ES-I3 (cell line): ENCODE measurements around the gene LRIG1.

ENCODE experiments used
- H3K36me3 ChIP-seq: 2 replicates; pipeline ENCODE4 v1.6.1; 2013; ENCODE audit warnings: mild to moderate bottlenecking, low read length, control low read depth, moderate library complexity; ENCODE audit not compliant: insufficient read depth
- H3K4me1 ChIP-seq: 2 replicates; pipeline ENCODE4 v1.6.1; 2013; ENCODE audit warnings: mild to moderate bottlenecking, control low read depth, low read length; ENCODE audit not compliant: insufficient read depth
- H3K9ac ChIP-seq: 2 replicates; pipeline ENCODE4 v1.6.1; 2013; ENCODE audit warnings: low read depth, mild to moderate bottlenecking, low read length, moderate library complexity
- H3K9me3 ChIP-seq: 2 replicates; pipeline ENCODE4 v1.6.1; 2013; ENCODE audit warnings: mild to moderate bottlenecking, low read length, moderate library complexity; ENCODE audit not compliant: control insufficient read depth, insufficient read depth

The LRIG1 gene

DNA sequence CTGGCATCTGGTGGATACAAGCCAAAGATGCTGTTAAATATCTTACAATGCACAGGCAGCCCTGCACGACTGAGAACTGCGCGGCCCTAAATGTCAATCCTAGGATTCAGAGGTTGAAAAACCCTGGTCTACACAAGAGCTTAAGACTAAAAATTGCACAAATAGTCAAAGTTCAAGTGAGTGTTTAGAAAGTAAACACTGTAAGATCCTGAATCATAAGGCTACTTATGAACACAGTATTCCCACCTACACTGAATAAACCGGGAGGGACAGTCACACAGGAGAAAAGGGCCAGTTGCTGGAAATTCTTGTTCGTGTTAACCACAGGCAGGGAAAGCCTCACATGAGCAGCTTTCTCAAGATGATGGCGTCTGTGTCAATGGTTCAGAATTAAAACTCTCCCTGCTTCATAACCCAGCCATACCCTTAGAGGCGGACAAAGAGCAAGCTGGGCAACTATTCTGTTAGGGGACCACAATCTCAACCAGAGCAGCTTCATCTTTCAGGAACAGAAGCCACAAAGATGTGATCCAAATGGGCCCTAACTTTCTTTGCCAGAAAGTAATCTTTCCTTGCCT lies 37.7 kb downstream of the LRIG1 start:
- H3K4me1 ChIP-seq, result peaks cover 8% of the 10 kb centered on the region; the same call in 1 of the 2 replicates
- H3K9me3 ChIP-seq, result no peaks in the 10 kb centered on the region
- H3K9ac ChIP-seq, result no peak overlapping the region
- peaks cover under 1% of the 10 kb centered on the region; the same call in 1 of the 2 replicates for H3K36me3 ChIP-seq

DNA sequence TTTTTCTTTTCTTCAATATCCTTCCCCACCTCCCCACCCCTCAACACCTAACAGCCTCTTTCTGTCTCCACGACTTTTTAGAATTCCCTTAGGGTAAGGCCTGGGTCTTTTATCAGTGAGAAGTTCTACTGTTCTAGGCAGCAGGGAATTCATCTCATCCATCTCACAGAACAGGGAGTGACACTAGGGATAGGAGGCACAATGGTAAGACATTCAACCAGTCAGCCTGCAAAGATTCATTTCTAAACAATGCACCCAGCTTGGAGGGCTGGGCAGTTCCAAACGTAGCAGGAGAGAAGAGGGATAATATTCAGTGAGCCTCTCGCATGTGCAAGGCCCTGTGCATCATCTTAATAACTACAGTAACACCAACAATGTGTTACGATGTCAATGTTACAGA lies 43.6 kb downstream of the LRIG1 start:
- Histone ChIP-seq H3K9ac (no peak overlapping the region), H3K4me1 (no peaks in the 10 kb centered on the region), H3K36me3 (peaks cover 7% of the 10 kb centered on the region; the same call in 1 of the 2 replicates), H3K9me3 (no peaks in the 10 kb centered on the region)

DNA sequence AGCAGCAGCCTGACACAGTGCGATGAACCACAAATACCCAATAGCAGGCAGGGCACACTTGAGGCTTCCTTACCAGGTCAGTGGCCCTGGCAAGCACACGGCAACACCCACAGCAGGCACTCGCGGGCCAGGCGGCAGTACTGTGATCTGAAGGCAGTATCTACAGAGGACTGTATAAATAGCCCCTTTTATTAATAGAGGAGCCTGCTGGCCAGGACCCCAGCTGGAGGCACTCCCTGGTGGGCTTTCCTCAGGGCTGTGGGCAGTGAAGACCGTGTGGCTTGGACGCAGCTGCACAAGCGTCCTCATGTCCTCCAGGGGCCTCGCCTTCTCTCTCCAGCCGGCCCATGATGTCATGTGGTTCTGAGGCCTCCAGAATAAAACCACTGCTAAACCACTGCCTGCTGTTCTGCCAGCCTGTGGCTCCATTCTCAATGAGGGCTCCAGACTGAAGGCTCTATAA lies 44.1 kb downstream of the LRIG1 start:
- no peaks in the 10 kb centered on the region for H3K4me1 ChIP-seq
- peaks cover 7% of the 10 kb centered on the region; the same call in 1 of the 2 replicates for H3K36me3 ChIP-seq
- H3K9ac ChIP-seq, result no peak overlapping the region
- H3K9me3 ChIP-seq, result no peaks in the 10 kb centered on the region

DNA sequence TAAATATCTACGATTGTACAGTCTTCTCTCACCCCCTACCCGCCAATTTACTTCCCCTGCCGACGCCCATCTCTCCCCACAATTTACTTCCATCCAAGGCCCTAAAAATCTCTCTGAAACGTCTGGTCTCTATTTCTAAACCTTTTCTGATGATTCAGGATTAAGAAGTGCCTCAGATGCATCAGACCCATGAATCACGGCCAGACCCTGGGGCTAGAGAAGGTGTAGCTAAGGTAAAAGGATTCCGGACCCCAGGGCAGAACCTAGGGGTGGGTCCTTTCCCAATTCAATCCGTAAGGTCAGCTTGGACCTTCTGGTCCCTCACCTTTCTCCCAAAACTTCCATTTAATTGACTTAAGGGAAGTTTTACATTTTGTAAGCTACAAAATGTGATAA lies 46.4 kb downstream of the LRIG1 start:
- H3K9ac ChIP-seq, result no peak overlapping the region
- no peaks in the 10 kb centered on the region for H3K4me1 ChIP-seq
- H3K36me3 ChIP-seq, result peaks cover 7% of the 10 kb centered on the region; the same call in 1 of the 2 replicates
- H3K9me3 ChIP-seq, result no peaks in the 10 kb centered on the region

DNA sequence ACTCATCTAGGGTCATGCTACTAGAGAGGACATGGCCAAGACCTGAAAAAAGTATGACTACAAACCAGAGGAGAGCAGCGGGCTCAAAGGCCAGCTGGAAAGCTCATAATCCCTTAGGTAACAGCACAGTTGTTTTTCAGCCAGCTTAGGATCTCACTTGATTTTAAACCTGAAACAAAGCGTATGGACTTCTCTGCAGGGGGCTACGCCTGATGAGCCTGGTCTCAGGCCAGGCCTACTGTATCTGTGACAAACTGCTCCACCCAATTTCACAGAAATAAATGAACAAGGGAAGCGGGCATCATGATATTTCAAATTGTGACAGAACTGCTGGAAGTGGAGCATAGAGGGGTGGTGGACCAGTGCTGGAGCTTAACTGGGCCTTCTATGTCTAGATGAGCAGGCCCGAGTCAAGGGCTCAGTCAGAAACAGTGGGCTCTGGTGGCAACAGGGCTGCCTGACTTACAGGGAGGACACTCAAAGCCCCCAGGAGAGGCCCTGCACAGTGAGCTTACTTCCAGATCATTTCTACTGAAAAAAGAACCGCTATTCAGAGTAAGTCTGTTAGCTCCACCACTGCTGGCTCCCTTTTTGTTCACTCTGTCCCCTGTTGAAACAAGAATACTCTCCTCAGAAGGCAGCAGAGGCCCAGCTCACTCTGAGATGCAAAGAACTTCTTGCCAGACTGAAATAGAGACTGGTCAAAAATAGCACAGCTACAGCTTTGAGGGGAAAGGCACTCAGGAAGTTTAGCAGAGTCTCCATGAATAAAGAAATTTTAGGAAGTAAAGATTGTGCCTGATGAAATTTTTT lies 47.0 kb downstream of the LRIG1 start:
- H3K4me1 ChIP-seq, result no peaks in the 10 kb centered on the region
- no peak overlapping the region for H3K9ac ChIP-seq
- H3K9me3 ChIP-seq, result no peaks in the 10 kb centered on the region
- H3K36me3 ChIP-seq, result peaks cover 7% of the 10 kb centered on the region; the same call in 1 of the 2 replicates

DNA sequence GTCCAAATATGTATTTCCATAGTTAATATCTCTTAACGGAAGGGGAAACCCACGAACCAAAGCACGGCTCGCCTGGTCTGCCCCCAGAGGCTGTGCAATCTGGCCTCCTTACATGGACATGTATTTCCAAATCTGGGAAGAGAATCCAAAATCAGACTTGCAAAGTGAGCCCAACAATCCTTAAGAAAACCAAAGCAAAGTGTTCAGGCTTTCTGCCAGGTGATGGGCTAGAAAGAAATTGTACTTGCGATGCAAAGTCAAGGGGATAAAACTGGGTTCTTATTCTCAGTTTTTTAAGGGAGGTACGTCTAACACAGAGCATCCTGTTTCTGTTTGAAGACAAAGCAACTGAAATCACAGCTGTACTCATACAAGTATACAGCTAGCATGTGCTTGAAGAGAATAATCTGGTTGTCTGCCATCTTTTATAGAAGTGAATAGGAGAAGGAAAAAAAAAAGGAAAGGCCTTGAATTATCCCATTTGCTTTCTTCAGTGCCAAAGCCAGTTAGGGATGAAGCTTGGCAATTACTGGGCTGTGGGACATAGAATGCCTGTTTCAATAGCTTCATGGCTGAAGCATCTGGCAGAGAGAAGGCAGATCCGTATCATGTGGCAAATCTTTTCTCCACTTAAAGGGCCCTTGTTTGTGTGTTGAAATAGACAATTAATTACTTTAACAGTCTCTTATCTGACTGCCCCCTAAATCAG lies 48.4 kb downstream of the LRIG1 start:
- Histone ChIP-seq H3K4me1 (no peaks in the 10 kb centered on the region), H3K36me3 (no peaks in the 10 kb centered on the region)

DNA sequence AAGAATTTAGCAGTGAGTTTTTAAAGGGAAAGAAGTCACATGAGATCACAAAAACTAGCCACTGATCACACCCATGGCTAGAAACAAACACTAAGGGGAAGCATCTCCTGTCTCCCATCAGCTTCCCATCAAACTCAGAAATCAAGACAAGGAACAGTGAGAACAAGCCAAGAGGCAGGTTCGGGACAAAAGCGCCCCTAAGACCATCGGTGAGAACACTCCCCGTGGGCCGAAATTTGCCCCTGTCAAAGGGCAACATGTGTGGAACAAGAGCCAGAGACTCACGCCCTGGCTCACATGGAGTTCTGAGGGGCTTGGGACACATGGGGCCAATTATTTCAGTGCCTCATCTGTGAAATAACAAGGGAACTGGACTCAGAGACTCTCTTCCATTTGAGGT lies 49.1 kb downstream of the LRIG1 start:
- no peaks in the 10 kb centered on the region for H3K4me1 ChIP-seq

More for the DNA sequence above, 48.4 kb downstream of the LRIG1 start:
- H3K9ac ChIP-seq, result no peak overlapping the region
- H3K9me3 ChIP-seq, result no peaks in the 10 kb centered on the region

DNA sequence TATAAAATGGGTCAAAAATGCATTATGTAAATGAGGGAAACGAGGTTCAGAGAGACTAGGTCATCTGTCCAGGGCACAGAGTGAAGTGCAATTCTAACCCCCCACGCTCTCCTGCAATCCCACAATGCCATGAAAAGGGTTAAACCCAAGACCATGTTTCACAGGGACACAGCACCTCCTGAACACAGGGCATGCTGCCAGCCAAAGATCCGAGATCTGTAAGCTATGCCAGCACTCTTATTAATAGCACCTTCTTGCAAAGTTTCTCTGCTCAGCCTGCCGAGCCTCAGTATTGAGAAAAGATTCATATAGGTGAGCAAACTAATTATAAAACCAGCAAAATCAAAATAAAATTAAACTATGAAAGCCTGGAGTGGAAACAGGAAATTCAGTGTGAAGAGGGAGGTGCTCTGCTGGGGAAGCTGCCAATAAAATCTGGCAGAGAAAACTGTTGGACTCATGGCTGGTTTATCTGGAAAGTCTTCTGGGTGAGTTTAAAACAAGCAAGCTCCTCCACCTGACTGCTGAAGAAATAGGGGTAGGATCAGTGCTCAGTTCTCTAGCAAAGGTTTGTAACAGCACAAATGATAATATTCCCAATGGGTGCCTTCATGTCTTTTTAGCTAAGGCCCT lies 50.3 kb downstream of the LRIG1 start:
- Histone ChIP-seq H3K4me1 (no peaks in the 10 kb centered on the region), H3K9ac (no peak overlapping the region), H3K36me3 (no peaks in the 10 kb centered on the region), H3K9me3 (no peaks in the 10 kb centered on the region)

More for the DNA sequence above, 49.1 kb downstream of the LRIG1 start:
- Histone ChIP-seq H3K9ac (no peak overlapping the region), H3K36me3 (no peaks in the 10 kb centered on the region), H3K9me3 (no peaks in the 10 kb centered on the region)

DNA sequence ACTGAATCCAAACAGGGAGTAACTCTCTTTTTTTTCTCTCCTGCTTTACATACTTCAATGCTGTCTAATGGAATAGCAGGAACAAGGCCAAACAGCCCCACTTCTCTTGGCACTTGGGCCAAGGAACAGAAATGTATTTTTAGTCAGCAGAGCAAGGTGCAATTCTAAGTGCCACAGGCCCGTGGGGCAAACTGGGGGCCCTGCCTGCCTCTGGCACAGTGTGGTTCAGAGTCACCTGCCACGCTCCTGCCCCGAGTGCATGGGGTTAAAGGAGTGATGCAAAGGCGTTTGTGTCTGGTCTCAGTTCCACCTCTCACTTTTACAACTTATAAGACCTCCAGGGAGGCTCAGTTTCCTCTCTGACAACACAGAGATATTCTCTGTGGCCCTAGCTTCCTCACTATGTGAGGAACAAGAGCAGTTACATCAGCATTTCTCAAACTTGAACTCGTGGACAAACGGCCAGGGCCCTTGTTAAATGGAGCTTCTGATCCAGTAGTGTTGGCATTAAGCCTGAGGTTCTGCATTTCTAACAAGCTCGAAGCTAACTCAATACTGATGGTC lies 51.3 kb downstream of the LRIG1 start:
- Histone ChIP-seq H3K9me3 (no peaks in the 10 kb centered on the region), H3K36me3 (no peaks in the 10 kb centered on the region), H3K9ac (no peak overlapping the region), H3K4me1 (no peaks in the 10 kb centered on the region; the same call in 1 of the 2 replicates)

DNA sequence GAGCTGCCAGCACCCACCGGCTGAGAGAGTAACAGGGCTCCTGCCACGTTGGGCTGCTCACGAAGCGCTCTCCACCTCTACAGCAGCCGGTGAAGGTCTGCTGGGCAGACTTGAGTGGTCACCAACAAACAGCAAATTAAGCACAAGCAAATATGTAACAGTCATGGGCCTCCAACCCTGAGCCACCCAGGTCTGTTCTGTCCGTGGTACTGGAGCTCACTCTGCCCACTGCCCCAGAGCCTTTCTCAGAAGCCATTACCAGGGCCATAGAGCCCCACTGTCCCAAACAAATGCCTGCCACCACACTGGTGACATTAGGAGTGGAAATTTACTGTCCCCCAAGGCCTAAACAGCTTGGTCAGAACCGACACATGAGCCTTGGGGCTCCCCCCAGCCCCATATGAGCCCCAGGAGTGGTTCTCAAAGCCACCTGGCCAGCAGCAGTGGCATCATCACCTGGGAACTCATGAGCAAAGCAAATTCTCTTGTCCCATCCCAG lies 56.6 kb downstream of the LRIG1 start:
- no peaks in the 10 kb centered on the region for H3K36me3 ChIP-seq
- no peaks in the 10 kb centered on the region for H3K9me3 ChIP-seq
- H3K9ac ChIP-seq, result no peak overlapping the region
- H3K4me1 ChIP-seq, result peaks cover 36% of the 10 kb centered on the region

DNA sequence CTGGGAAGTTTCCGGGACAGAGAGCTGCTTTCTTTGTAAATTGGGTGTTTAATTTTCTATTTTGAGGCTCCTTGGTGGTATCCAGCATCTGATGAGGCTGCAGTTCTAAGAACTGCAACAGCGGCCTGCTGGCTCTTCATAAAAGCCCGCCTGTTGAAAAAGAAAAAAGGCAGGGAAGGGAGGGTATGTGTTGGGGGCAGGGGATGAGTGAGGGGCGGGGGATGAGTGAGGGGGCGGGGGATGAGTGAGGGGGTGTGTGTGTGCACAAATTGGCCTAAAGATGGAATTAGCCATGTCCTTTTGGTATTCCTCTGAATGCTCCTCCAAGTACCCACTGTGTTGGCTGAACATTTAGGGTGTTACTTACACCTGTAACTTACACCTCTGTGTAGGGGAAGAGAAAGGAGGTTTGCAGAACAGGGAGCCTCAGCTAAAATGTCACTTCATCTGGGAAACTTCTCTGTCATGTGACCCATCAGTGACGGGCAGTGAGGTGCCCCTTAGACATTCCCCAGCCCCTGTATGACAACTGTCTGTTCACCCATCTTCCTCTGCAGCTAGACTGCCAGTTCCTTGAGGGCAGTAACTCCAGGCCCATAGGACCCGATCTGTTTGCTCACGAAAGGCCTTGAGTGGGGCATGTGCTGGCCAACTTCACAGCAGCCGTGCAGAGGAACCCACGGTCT lies 57.6 kb downstream of the LRIG1 start:
- Histone ChIP-seq H3K36me3 (no peaks in the 10 kb centered on the region), H3K9me3 (no peaks in the 10 kb centered on the region), H3K9ac (peak overlapping the region; percentile 28), H3K4me1 (peaks cover 36% of the 10 kb centered on the region)

DNA sequence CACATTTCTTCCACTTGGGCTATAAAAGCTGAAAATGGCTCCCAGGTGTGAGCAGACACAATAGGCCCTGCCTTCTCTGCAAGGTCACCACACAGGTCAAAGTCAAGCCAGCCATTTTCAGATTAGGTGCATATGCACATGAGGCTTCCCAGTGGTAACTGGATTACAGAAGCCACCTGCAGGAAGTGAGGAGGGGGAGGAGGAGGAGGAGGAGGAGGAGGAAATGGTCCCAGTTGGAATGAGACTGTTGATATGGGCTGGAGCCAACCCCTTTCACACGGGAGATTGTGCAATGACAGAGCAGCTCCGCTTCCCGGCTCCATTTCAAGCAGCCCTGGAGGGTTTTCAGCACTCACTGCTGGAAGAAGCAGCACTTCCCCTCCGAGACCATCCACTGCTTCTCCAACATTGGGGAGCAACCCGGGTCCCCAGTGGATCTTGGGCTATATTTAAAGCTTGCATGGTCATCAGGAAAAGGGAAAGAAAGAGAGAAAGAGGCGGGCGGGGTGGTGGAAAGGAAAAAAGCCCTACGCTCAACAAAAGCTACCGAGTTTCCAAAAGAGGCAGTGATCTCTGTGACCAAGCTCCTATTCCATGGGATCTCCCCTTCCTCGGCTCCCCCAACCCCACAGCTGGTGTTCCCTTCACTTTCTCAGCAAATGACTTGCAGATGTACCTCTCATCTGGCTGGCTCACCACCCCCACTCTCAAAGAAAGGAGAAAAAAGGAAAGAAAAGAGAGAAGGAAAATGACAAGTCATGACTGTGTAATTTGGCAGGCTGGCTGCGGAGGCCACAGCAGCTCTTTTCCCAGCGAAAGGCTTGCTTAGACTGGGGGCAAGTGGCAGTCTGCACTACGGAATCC lies 58.3 kb downstream of the LRIG1 start:
- Histone ChIP-seq H3K36me3 (no peaks in the 10 kb centered on the region), H3K9ac (peak overlapping the region; percentile 28), H3K4me1 (peaks cover 38% of the 10 kb centered on the region), H3K9me3 (no peaks in the 10 kb centered on the region)

DNA sequence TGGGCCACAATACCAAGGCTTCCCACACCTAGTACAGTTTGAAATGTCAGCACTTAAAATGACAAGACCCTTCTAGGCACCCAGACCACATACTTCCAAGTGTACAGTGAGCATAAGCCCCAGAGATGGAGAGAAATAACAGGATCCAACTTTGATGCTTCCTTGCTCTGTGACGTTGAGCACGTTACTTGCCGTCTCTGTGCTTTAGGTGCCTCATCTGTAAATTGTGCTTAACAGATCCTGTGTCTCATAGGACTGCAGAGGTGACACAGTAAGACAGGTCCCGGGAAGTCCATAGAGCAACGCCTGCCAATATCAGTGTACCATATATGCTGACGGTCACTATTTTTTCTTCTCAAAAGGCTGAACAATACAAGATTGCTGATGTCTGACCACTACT lies 59.1 kb downstream of the LRIG1 start:
- Histone ChIP-seq H3K9me3 (no peaks in the 10 kb centered on the region), H3K9ac (0 out of 2 replicates have a peak overlapping the region, but pooled peaks have one; percentile 19), H3K36me3 (no peaks in the 10 kb centered on the region), H3K4me1 (peaks cover 44% of the 10 kb centered on the region)
